Panc1 (cell line): ENCODE results near the gene CPA5. TPM values are rescaled to one million over a fixed set of nuclear protein-coding genes. Genes with fewer than 3 reads are reported as not detected.

Experiments used
- ATAC-seq: fragments of 200-7000 bp; cut with Tn5 transposase; 2 replicates; pipeline ENCODE4 v1.9.1; 2020; ENCODE audit warnings: mild to moderate bottlenecking, moderate library complexity
- BruUV-seq: library from RNA; stranded (reverse); fragments of 400-500 nt; replicated peaks from 2 replicates; lab custom pipeline; 2021; lab: Mats Ljungman, UMichigan
- CTCF ChIA-PET: fragments of 300-600 bp; sonication (Branson Sonifier 250); formaldehyde crosslinking; loops from one replicate; lab custom pipeline; 2022; ENCODE audit warnings: antibody characterized with exemption; lab: Charles Lee
- POLR2A ChIA-PET: fragments of 300-600 bp; sonication (Branson Sonifier 250); formaldehyde crosslinking; loops from one replicate; lab custom pipeline; 2022; ENCODE audit warnings: antibody characterized with exemption; lab: Charles Lee
- DNase-seq: peaks from one replicate; pipeline ENCODE4 v3.0.0-alpha.2; 2010; ENCODE audit warnings: low read depth, low spot score
- H3K27ac ChIP-seq: 2 replicates; pipeline ENCODE4 v1.5.1; 2011; ENCODE audit warnings: mild to moderate bottlenecking, low read length, inconsistent platforms
- H3K27me3 ChIP-seq: fragments of 200-500 bp; sonication (Bioruptor generic); 2 replicates; pipeline ENCODE4 v1.6.0; 2014; ENCODE audit warnings: low read length, inconsistent platforms; ENCODE audit not compliant: control insufficient read depth, insufficient read depth
- H3K36me3 ChIP-seq: fragments of 200-500 bp; sonication (Bioruptor generic); 2 replicates; pipeline ENCODE4 v1.5.1; 2014; ENCODE audit warnings: inconsistent platforms, mild to moderate bottlenecking, low read length, moderate library complexity; ENCODE audit not compliant: control insufficient read depth, insufficient read depth
- H3K4me1 ChIP-seq: 2 replicates; pipeline ENCODE4 v1.5.1; 2011; ENCODE audit warnings: inconsistent platforms, mild to moderate bottlenecking, low read length, moderate library complexity; ENCODE audit not compliant: control insufficient read depth, insufficient read depth
- H3K4me3 ChIP-seq, 2 experiments: 2 replicates each; pipeline ENCODE4 v1.5.1; 2011 to 2012; ENCODE audit warnings: low read depth in 2 of 2, low read length in 2 of 2, mild to moderate bottlenecking in 2 of 2, inconsistent platforms in 1 of 2, moderate library complexity in 1 of 2
- H3K9me3 ChIP-seq: fragments of 200-500 bp; sonication (Bioruptor generic); 2 replicates; pipeline ENCODE4 v1.5.1; 2014; ENCODE audit warnings: low read depth, mild to moderate bottlenecking, inconsistent platforms, low read length, moderate library complexity; ENCODE audit not compliant: control insufficient read depth, insufficient read depth
- POLR2AphosphoS5 ChIP-seq: IDR thresholded peaks from 2 replicates; pipeline ENCODE4 v1.6.1; 2012; ENCODE audit warnings: mild to moderate bottlenecking, low read depth, low read length, moderate library complexity
- REST ChIP-seq, 2 experiments: IDR thresholded peaks; 2 replicates each; pipeline ENCODE4 v1.6.1; 2011 to 2012; ENCODE audit warnings: low read depth in 2 of 2, control low read depth in 1 of 2, low read length in 1 of 2, mild to moderate bottlenecking in 1 of 2, moderate library complexity in 1 of 2; ENCODE audit not compliant: insufficient read depth in 1 of 2
- SIN3A ChIP-seq: IDR thresholded peaks from 2 replicates; pipeline ENCODE4 v1.6.1; 2012; ENCODE audit warnings: low read depth, mild to moderate bottlenecking, low read length, moderate library complexity, borderline replicate concordance; ENCODE audit not compliant: insufficient read depth
- TCF7L2 ChIP-seq: IDR thresholded peaks from 2 replicates; pipeline ENCODE4 v1.6.1; 2011; ENCODE audit warnings: mild to moderate bottlenecking, low read depth, low read length, inconsistent platforms
- in situ Hi-C: cut with HindIII; loops from 2 replicates; pipeline ENCODE4 v1.10.0; 2016; ENCODE audit warnings: low sequenced_read_pairs, low pct_unique_long_range_greater_than_20kb
- intact Hi-C: fragments of 100-400 bp; cut with micrococcal nuclease; formaldehyde crosslinking; loops from one replicate; pipeline ENCODE4 v1.10.0; 2022; ENCODE audit not compliant: unreplicated experiment
- total RNA-seq: library from RNA; stranded (reverse); gene quantifications from one replicate; pipeline ENCODE4 v1.2.1, GENCODE V29; 2021; ENCODE audit not compliant: unreplicated experiment
- TF ChIP-seq, protein P1 (sequence below): fragments of 450-650 bp; IDR thresholded peaks from 2 replicates; pipeline ENCODE4 v1.5.1; 2017; ENCODE audit warnings: mild to moderate bottlenecking

CPA5 gene
- total RNA-seq, 1 experiment from 2014 or later = not detected

DNA sequence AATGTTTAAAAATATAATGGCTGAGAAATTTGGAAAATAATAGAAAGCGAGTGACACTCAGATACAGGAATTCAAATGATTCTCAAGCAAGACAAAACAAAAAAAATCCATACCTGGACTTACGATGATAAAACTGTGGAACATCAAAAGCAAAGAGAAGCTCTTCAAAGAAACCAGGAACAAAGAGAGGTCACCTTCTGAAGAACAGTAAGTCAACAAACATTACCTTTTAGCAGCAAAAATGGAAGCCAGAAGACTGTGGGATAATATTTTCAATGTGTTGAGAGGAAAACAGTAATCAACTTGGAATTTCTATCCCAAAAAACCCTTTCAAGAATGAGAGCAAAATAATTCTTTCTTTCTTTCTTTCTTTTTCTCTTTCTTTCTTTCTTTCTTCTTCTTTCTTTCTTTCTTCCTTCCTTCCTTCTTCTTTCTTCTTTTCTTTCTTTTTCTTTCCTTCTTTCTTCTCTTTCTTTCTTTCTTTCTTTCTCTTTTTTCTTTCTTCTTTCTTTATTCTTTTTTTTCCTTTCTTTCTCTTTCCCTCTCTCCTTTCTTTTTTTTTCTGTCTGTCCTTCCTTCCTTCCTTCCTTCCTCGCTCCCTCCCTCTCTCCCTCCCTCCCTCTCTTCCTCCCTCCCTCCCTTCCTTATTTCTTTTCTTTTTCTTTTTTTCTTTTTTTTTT lies 1.8 kb upstream of the CPA5 start:
- no peak for DNase-seq

GRCh38 chr7:130345136-130345535 lies 520 bp downstream of the CPA5 start:
- Histone ChIP-seq H3K36me3 (no peaks in the 10 kb centered on the region), H3K4me1 (no peaks in the 10 kb centered on the region), H3K4me3 (no peak overlapping the region), H3K27me3 (no peaks in the 10 kb centered on the region), H3K27ac (no peak overlapping the region), H3K9me3 (peaks cover 4% of the 10 kb centered on the region; the same call in 1 of the 2 replicates)
- CTCF ChIA-PET = no interaction called here
- POLR2A ChIA-PET = no interaction called here
- intact Hi-C loops (no loop called here), in situ Hi-C loops (no loop called here)
- ATAC-seq (no peak), DNase-seq (no peak)
- no TSS peak for BruUV-seq
- no peak for TF ChIP-seq TCF7L2
- TF ChIP-seq REST (IDR thresholded peaks at IDR 0.05; ENCODE audit: insufficient read depth in 1 of 2, low read depth in 2 of 2, low read length in 1 of 2) = no peak
- TF ChIP-seq, protein P1, sequence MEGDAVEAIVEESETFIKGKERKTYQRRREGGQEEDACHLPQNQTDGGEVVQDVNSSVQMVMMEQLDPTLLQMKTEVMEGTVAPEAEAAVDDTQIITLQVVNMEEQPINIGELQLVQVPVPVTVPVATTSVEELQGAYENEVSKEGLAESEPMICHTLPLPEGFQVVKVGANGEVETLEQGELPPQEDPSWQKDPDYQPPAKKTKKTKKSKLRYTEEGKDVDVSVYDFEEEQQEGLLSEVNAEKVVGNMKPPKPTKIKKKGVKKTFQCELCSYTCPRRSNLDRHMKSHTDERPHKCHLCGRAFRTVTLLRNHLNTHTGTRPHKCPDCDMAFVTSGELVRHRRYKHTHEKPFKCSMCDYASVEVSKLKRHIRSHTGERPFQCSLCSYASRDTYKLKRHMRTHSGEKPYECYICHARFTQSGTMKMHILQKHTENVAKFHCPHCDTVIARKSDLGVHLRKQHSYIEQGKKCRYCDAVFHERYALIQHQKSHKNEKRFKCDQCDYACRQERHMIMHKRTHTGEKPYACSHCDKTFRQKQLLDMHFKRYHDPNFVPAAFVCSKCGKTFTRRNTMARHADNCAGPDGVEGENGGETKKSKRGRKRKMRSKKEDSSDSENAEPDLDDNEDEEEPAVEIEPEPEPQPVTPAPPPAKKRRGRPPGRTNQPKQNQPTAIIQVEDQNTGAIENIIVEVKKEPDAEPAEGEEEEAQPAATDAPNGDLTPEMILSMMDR = no peak

More for the DNA sequence above, 1.8 kb upstream of the CPA5 start:
- Histone ChIP-seq H3K27me3 (no peaks in the 10 kb centered on the region), H3K4me3 (no peak overlapping the region), H3K4me1 (no peaks in the 10 kb centered on the region), H3K27ac (no peak overlapping the region), H3K9me3 (peaks cover 4% of the 10 kb centered on the region; the same call in 1 of the 2 replicates), H3K36me3 (no peaks in the 10 kb centered on the region)
- intact Hi-C loops = no loop called here
- no peak for ATAC-seq
- TF ChIP-seq, protein P1 = no peak
- TF ChIP-seq POLR2AphosphoS5 (no peak), TCF7L2 (no peak), SIN3A (no peak), REST (IDR thresholded peaks at IDR 0.05; ENCODE audit: insufficient read depth in 1 of 2, low read depth in 2 of 2, low read length in 1 of 2) (no peak)
- in situ Hi-C loops = no loop called here
- ChIA-PET POLR2A (interaction anchor here (0.6 kb wide), 1 partner anchor 561 kb away, joined by 5 read pairs; no protein-coding TSS in a partner anchor), CTCF (no interaction called here)
- BruUV-seq = no TSS peak
